ENCODE results near the gene PLCB4.
"Not testable (repeated sequence)": the region's sequence is repeated elsewhere in the genome, so short reads cannot be mapped to it uniquely, and the experiment has no call there.

PLCB4 gene

DNA sequence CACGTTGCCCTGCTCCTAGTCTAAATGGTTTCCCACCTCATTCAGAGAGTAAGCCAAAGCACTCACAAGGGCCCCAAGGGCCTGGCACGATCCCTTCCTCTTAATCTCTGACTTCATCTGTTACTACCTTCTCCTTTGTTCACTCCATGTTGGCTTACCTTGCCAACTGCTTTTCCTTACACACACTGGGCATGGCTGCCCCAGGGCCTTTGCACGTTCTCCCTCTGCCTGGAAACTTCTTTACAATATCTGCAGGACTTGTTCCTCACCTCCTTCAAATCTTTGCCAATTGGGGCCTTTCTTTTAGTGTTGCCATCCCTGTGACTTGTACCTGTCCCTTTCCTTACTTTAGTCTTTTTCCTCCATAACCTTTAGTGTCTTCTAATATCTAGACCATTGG is 73.9 kb downstream of the PLCB4 start:
- no peak for DNase-seq (ENCODE audit: low read depth)

DNA sequence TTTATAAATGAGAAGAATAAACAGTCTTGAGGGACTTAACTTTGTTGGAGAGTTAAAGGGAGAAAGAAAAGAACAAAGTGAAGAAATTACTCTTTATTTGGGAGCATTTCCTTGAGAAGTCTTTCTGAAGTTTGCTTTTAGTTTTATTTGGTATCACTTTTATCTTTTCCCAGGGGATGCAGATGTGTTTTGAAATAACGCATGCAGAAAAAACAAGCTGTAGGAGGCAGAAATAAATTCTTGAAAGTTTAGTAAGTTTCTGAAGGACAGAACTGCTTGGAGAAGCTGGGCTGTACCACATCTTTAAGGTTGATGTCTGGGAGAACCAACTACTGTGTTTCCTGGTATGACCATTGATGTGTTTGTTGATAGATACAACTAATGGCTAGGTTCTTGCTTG is 75.0 kb downstream of the PLCB4 start:
- no peak for DNase-seq (ENCODE audit: low read depth)

DNA sequence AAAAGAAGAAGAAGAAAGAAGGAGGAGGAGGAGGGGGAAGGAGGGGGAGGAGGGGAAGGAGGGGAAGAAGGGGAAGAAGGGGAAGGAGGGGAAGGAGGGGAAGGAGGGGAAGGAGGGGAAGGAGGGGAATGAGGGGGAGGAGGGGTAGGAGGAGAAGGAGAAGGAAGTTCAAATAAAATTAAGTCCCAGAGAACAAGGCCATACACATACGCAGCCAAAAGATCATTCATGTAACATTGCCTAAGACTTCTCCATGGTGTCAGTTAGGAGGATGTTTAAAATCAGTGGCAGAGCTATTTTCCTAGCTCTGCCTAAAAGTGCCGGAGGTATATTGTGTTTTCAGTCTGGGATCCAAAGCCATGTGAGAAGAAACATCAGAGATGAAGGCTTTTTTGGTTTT is 75.8 kb downstream of the PLCB4 start:
- no peak for DNase-seq (ENCODE audit: low read depth)

DNA sequence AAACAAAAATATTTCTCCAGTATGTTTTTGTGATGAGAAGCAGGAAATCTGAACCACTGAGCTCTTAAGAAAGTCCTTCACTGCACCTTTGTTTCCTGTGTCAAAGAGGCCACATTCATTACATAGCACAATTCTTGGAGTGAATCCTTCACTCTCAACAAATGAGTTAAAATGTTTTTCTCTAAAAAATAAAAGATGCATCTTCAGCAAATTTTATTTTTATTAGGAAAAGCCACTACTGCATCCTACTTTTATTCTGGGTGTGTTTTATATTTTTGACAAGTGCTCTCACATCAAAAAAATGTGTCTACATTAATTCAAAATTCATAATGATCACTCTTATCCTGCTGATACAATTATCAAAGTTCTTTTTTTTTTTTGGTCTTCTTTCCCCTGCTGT is 76.3 kb downstream of the PLCB4 start:
- no peak for DNase-seq (ENCODE audit: low read depth)

DNA sequence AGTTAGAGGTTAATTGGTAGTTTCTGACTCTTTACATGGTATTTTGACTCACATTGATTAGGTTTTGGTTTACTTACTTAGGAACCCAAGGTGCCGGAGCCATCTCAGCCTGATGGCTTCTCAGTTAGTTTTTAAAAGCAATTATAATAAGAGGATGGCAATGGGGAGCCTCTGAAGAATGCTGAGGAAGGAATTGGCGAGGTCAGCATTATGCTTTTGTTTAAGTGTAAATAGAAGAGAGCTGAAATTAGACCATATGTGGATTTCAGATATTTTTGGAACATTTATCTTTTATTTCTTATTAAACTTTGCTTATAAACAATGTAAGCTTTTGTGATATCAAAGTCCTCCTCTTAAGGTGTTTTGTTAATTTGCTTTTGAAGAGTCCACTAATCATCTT is 77.8 kb downstream of the PLCB4 start:
- DNase-seq (ENCODE audit: low read depth), result no peak

DNA sequence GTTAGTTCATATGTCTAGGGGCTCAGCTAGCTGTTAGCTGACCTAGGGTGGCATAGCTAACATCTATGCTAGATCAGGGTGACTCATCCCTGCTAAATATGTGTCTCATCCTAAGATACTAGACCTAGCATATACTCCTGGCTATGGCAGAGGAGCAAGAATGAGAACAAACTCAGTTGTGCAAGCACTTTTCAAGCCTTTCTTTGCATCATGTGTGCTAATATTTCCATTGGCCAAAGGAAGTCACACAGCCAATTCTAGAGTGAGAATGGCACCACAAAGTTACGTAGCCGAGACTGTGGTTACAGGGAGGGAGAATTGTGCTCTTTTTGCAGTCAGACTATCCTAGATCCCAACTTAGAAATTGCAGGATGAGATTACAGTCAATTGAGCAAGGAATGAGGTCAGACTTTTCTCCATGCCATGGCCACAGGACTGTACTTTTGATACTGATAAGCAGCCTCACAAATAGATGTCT is 78.7 kb downstream of the PLCB4 start:
- no peak for DNase-seq (ENCODE audit: low read depth)

DNA sequence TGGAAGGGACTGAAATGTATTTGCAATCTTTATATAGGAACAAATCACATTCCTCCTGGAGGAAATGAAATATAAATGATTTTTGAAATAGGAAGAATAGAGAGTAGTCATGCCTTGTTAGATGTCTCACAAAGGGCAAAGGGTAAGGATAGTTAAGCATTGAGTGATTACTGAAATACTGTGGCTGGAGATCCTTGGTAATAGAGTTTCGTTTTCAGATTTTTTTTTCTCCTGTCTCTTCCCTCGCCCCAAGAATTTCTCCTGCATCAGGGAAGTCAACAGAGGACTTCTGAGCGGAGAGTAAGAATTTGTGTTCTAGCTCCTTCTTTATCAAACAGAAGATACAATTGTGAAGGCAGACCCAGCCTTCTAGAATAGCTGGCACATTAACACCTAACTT is 79.4 kb downstream of the PLCB4 start:
- no peak for DNase-seq (ENCODE audit: low read depth)

DNA sequence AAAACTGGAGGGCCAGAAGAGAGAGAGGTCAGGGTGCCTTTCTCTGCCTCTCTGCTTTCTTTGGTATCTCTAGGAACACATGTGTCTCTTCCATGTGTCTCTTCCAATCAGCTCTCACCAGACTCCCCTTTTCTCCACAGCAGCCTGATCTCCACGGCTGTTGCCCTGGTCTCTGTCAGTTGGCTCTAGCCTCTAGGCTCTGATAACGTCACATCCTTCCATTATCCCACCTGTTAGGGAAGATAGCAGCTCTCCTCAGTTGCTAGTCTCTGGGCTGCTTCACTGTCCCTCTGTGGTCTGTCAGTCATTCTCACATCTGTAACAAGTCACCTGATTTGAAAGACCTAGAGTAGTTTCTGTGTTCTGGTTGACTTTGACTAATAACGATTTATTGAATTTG is 80.2 kb downstream of the PLCB4 start:
- DNase-seq (ENCODE audit: low read depth), result no peak

DNA sequence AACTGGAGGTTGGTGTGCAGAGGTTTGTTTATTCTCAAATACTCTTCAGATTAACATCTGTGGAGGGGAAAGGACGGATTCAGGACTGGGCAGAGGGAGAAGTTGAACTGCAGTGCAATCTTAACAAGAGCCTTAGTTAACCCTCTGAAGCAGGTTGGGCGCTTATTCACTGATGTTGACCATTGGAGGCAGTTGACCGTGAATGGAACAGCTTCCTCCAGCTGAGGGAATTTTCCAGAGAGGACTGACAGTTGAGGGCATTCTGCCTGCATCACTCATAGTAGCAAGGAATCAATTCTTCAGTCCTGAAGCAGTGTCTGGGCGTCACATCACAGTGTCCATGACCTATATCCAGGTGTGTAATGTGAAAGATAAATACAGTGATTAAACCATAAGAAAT is 80.9 kb downstream of the PLCB4 start:
- no peak for DNase-seq (ENCODE audit: low read depth)

DNA sequence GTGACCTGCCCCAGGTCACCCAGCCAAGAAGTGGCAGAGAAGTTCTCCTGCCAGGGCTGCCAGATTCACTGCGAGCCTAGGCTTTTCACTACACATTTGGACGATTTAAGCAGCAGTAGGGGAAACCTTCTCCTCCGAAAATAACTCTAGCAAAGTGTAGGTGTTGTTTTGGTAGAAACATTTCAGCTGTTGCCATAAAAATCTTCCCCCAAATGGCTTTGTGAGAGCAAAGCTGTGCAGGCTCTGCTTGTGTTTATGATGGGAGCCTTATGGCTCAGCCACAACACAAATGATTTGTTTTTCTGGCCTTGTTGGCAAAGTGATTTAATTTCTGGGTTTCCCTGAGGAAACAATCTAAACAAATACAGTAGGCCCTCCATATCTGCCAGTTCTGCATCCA is 81.8 kb downstream of the PLCB4 start:
- DNase-seq (ENCODE audit: low read depth), result no peak

DNA sequence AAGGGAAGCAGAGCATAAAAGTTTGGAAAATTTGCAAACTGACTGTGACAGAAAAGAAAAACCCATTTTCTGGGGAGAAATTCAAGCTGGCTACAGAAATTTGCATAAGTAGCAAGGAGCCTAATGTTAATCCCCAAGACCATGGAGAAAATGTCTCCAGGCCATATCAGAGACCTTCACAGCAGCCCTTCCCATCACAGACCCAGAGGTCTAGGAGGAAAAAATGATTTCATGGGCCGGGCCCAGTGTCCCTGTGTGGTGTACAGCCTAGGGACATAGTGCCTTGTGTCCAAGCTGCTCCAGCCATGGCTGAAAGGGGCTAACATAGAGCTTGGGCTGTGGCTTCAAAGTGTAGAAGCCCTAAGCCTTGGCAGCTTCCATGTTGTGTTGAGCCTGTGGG is 83.3 kb downstream of the PLCB4 start:
- not testable (repeated sequence) for DNase-seq (ENCODE audit: low read depth)

DNA sequence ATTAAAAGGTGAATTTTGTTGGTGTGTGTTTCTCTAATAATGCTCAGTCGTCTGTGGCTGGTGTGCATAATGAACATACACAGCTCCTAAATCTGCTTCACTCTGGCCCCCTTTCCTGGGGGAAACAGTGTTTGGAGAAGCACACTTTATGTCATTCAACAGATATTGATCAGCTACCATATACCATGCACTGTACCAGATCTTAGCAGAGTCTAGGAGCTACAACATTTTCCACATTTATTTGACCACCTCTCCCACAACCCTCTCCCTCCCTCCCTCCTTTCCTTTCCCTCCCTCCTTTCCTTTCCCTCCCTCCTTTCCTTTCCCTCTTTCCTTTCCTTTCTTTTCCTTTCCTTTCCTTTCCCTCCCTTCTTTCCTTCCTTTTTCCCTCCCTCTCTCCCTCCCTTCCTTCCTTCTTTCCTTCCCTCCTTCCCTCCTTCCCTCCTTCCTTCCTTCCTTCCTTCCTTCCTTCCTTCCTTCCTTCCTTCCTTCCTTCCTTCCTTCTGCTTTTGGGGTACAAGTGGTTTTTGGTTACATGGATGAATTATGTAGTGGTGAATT is 85.7 kb downstream of the PLCB4 start:
- no peak for DNase-seq (ENCODE audit: low read depth)

DNA sequence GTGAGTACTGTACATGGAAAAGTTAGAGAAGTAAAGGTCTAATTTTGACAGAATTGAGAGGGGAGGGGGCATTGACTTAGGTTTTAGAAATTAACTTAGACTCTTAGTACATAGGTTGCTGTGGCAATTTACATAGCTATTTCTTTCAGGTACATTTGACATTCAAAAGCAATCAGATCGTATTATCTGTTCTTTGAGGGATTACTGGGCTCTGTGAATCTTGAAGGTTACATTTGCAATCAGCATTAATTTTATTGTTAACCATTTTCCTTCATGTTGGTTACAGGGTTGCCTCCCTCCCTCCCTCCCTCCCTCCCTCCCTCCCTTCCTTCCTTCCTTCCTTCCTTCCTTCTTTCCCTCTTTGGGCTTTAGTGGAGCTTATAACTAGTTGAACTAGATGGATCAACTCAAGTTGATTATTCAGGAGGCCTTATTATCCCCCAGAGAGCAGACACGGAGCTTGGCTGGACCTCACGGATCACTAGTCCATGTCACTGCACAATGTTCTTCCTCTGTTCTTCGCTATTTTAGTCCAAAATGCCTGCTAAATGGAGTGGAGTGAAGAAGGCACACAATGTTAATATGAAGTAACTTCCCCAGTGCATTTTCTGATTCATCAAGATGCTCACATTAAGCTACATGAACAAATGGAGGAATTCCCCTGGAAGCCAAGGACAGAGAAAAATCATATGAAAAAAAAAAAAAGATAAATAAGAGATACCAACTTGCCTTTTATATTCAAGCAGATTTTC is 87.8 kb downstream of the PLCB4 start:
- no peak for DNase-seq (ENCODE audit: low read depth)

DNA sequence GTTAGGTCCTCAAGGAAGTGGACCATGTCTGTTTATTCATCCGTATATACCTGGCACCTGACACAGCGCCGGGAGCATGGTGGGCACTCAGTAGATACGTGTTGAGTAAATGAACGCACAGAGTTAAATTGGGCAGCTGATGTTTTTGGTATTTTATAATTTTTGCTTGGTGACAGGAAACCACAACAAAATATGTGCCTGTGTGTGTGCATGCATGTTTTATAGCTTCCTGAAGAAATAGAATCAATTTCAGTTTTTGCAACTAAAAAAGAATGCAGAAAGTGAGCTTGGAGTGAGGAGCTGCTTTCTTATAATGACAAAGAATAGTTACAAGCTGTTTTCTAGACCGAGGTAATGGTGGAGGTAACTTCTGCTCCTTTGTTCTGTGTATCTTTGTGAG is 91.4 kb downstream of the PLCB4 start:
- no peak for DNase-seq (ENCODE audit: low read depth)

DNA sequence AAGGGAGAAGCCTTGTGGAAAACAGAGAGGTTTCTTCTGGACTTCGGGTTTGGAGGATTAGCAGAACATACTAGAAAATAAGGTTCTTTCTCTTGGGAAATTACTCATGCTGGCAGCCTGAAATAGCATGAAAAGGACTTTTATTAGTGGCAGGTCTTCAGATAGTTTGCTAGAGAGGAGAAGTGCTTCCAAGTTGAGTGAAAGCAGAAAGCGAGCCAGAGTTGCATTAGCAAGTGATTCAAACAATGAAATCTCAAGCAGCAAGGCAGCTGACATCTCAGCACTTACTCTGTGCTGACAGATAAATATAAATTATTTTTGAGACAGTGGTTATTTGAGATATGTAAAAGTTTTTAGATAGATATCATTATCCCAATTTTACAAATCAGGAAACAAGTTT is 91.9 kb downstream of the PLCB4 start:
- no peak for DNase-seq (ENCODE audit: low read depth)

DNA sequence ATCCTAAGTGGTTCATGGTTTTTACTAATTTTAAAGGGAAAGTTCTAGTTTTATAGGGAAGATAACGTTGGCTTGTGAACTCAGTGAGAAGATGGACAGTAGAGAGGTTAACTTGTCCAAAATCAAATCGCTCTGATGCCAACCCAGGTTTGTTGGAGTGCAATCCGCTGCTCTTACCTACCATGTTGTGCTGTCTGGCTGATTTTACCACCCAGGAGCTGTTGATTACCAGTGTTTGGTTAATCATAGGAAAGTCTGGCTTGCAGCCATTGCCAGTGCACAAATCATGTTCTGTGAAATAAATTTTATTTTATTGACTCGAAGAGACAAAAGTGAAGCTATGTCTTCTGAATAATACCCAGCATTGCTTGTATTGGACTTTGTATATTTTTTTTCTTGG is 92.4 kb downstream of the PLCB4 start:
- no peak for DNase-seq (ENCODE audit: low read depth)

DNA sequence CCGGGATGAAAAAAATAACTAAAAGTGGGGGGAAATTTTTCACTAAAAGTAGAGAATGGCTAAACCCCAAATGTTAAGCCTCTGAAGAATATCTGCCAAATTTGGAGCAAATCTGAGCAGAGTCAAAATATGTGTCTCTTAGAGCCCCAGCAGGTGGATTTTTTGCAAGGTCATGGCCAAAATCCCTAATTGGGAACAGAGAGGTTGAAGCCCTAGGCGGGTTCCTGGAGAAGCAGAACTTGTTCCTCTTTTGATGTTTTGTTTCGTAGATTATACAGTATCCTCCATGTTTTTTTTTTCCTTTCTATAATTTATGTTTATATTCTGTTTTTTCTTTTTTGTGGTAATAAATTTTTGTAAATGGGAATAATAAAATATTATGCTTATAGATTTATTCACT is 94.4 kb downstream of the PLCB4 start:
- DNase-seq (ENCODE audit: low read depth), result no peak

DNA sequence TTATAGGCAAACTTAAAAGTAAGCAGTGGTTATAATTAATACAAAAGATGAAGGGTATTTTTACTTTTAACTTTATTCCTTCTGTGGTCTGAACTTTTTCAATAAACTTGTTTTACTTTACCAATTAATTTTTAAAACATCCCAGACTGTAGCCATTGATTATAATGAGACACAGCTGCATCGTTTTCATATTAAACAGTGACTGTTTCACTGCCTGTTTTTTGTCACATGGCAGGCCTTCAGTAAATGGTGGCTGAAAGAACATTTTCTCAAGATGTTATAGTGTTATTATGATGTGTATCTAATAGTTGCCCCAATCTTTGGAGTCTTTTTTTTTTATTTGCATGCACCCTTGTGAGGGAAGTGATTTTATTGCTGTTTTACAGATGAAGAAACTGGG is 95.1 kb downstream of the PLCB4 start:
- DNase-seq (ENCODE audit: low read depth), result no peak

DNA sequence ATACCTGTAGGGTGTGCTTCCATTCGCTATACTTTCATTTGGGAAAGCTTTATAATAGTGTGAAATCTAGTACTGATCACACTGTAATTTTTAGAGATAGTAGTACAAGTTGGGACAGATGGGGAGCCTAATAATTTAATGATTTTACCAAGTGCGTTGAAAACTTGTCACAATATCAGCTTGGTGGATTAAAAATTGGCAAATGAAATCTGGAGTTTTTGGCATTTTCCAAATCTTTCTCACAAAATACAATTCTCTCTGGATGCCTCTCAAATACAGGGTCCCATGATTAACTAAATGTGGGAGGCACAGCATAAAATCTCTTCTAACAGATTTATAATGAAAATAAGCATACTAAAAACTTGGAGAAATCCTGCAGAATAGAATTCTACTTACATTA is 96.4 kb downstream of the PLCB4 start:
- DNase-seq (ENCODE audit: low read depth), result no peak

DNA sequence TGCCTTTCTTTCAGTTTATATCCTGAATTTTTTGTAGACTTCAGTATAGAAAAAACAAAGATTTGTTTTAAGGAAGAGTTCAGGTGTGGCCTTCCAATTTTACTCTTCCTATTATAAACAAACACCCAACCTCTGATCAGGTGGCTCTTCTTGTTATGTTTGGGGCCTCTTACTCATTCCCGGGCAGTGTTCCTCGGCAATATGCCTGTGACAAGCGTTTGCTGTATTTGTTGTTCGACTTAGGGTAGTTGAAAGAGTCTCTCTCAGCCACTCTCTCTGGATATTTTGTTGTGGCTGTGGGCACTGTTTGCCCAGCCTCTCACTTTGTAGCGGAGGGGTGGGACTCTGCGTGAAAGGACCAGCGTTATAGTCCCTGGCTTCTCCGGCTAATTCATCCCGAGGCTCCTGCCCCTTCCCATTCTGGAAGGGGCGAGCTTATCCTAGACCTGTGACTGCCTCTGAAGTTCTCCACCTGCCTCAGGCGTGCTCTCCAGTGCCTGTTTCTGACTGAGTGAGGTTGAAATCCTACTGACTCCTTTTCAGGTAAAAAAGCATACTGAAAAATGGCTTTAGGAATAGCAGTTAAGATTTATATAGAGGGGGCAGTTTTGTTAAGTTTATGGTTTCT is 97.4 kb downstream of the PLCB4 start:
- DNase-seq (ENCODE audit: low read depth), result no peak

DNA sequence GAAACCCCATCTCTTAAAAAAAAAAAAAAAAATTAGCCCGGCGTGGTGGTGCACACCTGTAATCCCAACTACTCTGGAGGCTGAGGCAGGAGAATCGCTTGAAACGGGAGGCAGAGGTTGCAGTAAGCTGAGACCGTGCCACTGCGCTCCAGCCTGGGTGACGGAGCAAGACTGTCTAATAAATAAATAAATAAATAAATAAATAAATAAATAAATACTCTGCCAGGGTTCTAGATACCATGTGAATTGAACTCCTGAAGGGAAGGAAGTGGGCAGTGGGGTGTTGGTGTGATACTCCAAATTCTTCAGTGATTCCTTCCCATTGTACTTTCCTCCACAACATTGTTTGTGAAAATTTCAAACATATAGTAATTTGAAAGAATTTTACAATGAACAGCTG is 100.5 kb downstream of the PLCB4 start:
- no peak for DNase-seq (ENCODE audit: low read depth)

DNA sequence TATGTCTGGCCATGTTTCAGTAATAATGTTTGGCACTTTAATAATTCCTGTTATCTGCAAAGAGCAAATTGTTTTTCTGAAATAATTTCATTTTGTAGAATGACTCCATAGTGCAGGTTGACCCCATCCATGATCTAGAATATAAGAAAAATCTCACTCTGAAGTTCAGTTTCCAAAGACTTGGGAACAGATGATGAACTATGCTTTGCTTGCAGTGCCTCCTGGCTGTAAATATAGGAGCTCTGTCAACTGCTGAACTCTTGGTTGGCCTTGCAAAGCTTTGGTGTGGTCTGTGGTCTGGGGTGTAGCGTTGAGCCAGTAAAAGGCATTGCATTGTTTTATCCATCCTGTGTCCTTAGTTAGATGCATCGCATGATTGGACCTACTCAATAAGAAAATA is 104.0 kb downstream of the PLCB4 start:
- DNase-seq (ENCODE audit: low read depth), result no peak

DNA sequence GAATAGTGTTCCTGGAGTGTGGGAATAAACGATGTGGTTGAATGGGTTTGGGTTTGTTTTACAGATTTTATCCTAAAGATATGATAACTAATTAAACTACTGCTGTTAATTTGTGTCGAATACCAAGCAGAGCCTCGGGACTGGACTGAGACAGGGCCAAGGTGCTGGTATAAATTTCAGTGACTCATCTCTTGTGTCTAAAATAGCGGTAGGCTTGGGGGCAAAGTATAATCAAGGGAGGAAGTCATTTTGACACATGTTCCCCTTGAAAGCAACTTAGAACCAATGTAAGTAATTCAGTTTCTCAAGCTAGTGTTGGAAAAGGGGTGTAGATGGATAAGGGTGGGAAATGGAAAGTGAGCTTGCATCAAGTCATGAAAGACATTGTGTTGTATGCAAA is 108.4 kb downstream of the PLCB4 start:
- no peak for DNase-seq (ENCODE audit: low read depth)
